H9 (cell line): ENCODE data around the gene FGB. TPM values are rescaled to one million over a fixed set of nuclear protein-coding genes. Genes with fewer than 3 reads are reported as not detected.

ENCODE experiments used
- DNase-seq: peaks from one replicate; pipeline ENCODE4 v3.0.0-alpha.2; 2017
- H2AFZ ChIP-seq: one replicate; pipeline ENCODE4 v1.6.1; 2013; ENCODE audit warnings: mild to moderate bottlenecking, low read length, control low read depth, moderate library complexity
- H2AK5ac ChIP-seq: 2 replicates; pipeline ENCODE4 v1.6.1; 2013; ENCODE audit warnings: low read length, control low read depth, mixed read lengths; ENCODE audit not compliant: insufficient read length
- H2BK120ac ChIP-seq: one replicate; pipeline ENCODE4 v1.6.1; 2013; ENCODE audit warnings: low read depth, mild to moderate bottlenecking, low read length, control low read depth, inconsistent platforms; ENCODE audit not compliant: poor library complexity, severe bottlenecking
- H2BK12ac ChIP-seq: 2 replicates; pipeline ENCODE4 v1.6.1; 2013; ENCODE audit warnings: low read length, control low read depth, mixed read lengths, low read depth; ENCODE audit not compliant: insufficient read length
- H2BK15ac ChIP-seq: 2 replicates; pipeline ENCODE4 v1.6.1; 2013; ENCODE audit warnings: low read depth, low read length, control low read depth
- H2BK20ac ChIP-seq: one replicate; pipeline ENCODE4 v1.6.1; 2013; ENCODE audit warnings: low read depth, mild to moderate bottlenecking, low read length, control low read depth, inconsistent platforms; ENCODE audit not compliant: poor library complexity, severe bottlenecking
- H2BK5ac ChIP-seq: 2 replicates; pipeline ENCODE4 v1.6.1; 2013; ENCODE audit warnings: low read length, control low read depth, mixed read lengths; ENCODE audit not compliant: insufficient read length
- H3K14ac ChIP-seq: 2 replicates; pipeline ENCODE4 v1.6.1; 2013; ENCODE audit warnings: low read length, control low read depth; ENCODE audit not compliant: insufficient read depth
- H3K18ac ChIP-seq: 2 replicates; pipeline ENCODE4 v1.6.1; 2013; ENCODE audit warnings: low read depth, mild to moderate bottlenecking, mixed read lengths, low read length, control low read depth; ENCODE audit not compliant: insufficient read length
- H3K23ac ChIP-seq: 2 replicates; pipeline ENCODE4 v1.6.1; 2013; ENCODE audit warnings: low read length, control low read depth, mixed read lengths, low read depth; ENCODE audit not compliant: insufficient read length
- H3K23me2 ChIP-seq: 2 replicates; pipeline ENCODE4 v1.6.1; 2013; ENCODE audit warnings: low read depth, mild to moderate bottlenecking, mixed read lengths, low read length, control low read depth; ENCODE audit not compliant: insufficient read length, poor library complexity, severe bottlenecking
- H3K27ac ChIP-seq: 2 replicates; pipeline ENCODE4 v1.5.1; 2013; ENCODE audit warnings: low read length, control low read depth, mixed read lengths, low read depth; ENCODE audit not compliant: insufficient read length
- H3K27me3 ChIP-seq: 2 replicates; pipeline ENCODE4 v1.6.1; 2013; ENCODE audit warnings: low read length, control low read depth, inconsistent platforms; ENCODE audit not compliant: insufficient read depth
- H3K4ac ChIP-seq: 2 replicates; pipeline ENCODE4 v1.6.1; 2013; ENCODE audit warnings: low read depth, mild to moderate bottlenecking, control low read depth, inconsistent platforms, low read length, moderate library complexity
- H3K4me1 ChIP-seq: 2 replicates; pipeline ENCODE4 v1.6.1; 2013; ENCODE audit warnings: low read length, control low read depth, inconsistent platforms; ENCODE audit not compliant: insufficient read depth
- H3K4me2 ChIP-seq: 2 replicates; pipeline ENCODE4 v1.6.1; 2013; ENCODE audit warnings: low read length, control low read depth, mixed read lengths; ENCODE audit not compliant: insufficient read length, insufficient read depth
- H3K56ac ChIP-seq: 2 replicates; pipeline ENCODE4 v1.6.1; 2013; ENCODE audit warnings: low read depth, mild to moderate bottlenecking, mixed read lengths, low read length, control low read depth; ENCODE audit not compliant: insufficient read length
- H3K79me1 ChIP-seq: 2 replicates; pipeline ENCODE4 v1.6.1; 2013; ENCODE audit warnings: low read depth, mild to moderate bottlenecking, moderate library complexity, low read length, control low read depth, inconsistent platforms; ENCODE audit not compliant: insufficient read depth, poor library complexity, severe bottlenecking
- H3K79me2 ChIP-seq: 2 replicates; pipeline ENCODE4 v1.6.1; 2013; ENCODE audit warnings: low read length, control low read depth, inconsistent platforms; ENCODE audit not compliant: insufficient read depth
- H3K9ac ChIP-seq: 2 replicates; pipeline ENCODE4 v1.6.1; 2013; ENCODE audit warnings: low read length, control low read depth, mixed read lengths; ENCODE audit not compliant: insufficient read length; ENCODE audit errors: extremely low read depth
- H3K9me3 ChIP-seq: one replicate; pipeline ENCODE4 v1.6.1; 2013; ENCODE audit warnings: low read depth, low read length, inconsistent platforms; ENCODE audit not compliant: control insufficient read depth
- H3T11ph ChIP-seq: one replicate; pipeline ENCODE4 v1.6.1; 2013; ENCODE audit warnings: mild to moderate bottlenecking, low read length, control low read depth, inconsistent platforms
- H4K20me1 ChIP-seq: one replicate; pipeline ENCODE4 v1.6.1; 2013; ENCODE audit not compliant: control insufficient read depth, insufficient read length, insufficient read depth
- H4K5ac ChIP-seq: 2 replicates; pipeline ENCODE4 v1.6.1; 2013; ENCODE audit warnings: low read depth, mild to moderate bottlenecking, mixed read lengths, low read length, control low read depth; ENCODE audit not compliant: insufficient read length
- H4K8ac ChIP-seq: replicated peaks from 2 replicates; pipeline ENCODE4 v1.6.1; 2013; ENCODE audit warnings: low read length, control low read depth, mixed read lengths, low read depth; ENCODE audit not compliant: insufficient read length
- H4K91ac ChIP-seq: 2 replicates; pipeline ENCODE4 v1.6.1; 2013; ENCODE audit warnings: low read depth, mild to moderate bottlenecking, moderate library complexity, mixed read lengths, low read length, control low read depth; ENCODE audit not compliant: insufficient read length
- H3K27ac Mint-ChIP-seq, 3 experiments: 2 replicates in 2 of 3; 3 replicates in 1 of 3; pipeline ENCODE4 v1.8.0; 2020 to 2021; ENCODE audit warnings: mixed read lengths in 3 of 3, mild to moderate bottlenecking in 1 of 3, moderate library complexity in 1 of 3
- H3K27me3 Mint-ChIP-seq: 2 replicates; pipeline ENCODE4 v1.8.0; 2021; ENCODE audit warnings: low read depth, mild to moderate bottlenecking, moderate library complexity, mixed read lengths
- H3K36me3 Mint-ChIP-seq, 3 experiments: 2 replicates in 2 of 3; 3 replicates in 1 of 3; pipeline ENCODE4 v1.8.0; 2020 to 2021; ENCODE audit warnings: low read depth in 3 of 3, mixed read lengths in 3 of 3; ENCODE audit not compliant: insufficient read depth in 1 of 3
- H3K4me1 Mint-ChIP-seq, 2 experiments: 2 replicates each; pipeline ENCODE4 v1.8.0; 2020; ENCODE audit warnings: mixed read lengths in 2 of 2
- H3K4me3 Mint-ChIP-seq, 2 experiments: 2 replicates in 1 of 2; 3 replicates in 1 of 2; pipeline ENCODE4 v1.8.0; 2020 to 2021; ENCODE audit warnings: mild to moderate bottlenecking in 2 of 2, mixed read lengths in 2 of 2, moderate library complexity in 1 of 2
- H3K9me3 Mint-ChIP-seq, 2 experiments: 2 replicates in 1 of 2; 3 replicates in 1 of 2; pipeline ENCODE4 v1.8.0; 2020; ENCODE audit warnings: mild to moderate bottlenecking in 2 of 2, mixed read lengths in 2 of 2, moderate library complexity in 1 of 2
- WGBS: extraction: QIAGEN DNeasy Blood & Tissue Kit; methylation state at CpG from one replicate; pipeline ENCODE4 v1.1.7; 2013; ENCODE audit warnings: missing lambda C conversion rate, low lambda C conversion rate, mixed read lengths; ENCODE audit not compliant: insufficient read length; ENCODE audit errors: extremely low coverage; 5-methylcytosine and 5-hydroxymethylcytosine counted together
- total RNA-seq: library from RNA; stranded (reverse); gene quantifications from 2 replicates; pipeline ENCODE4 v1.2.1, GENCODE V29; 2021
- TF ChIP-seq, protein P1 (sequence below): fragments of 200-600 bp; sonication (generic); conservative IDR thresholded peaks from 3 replicates; pipeline ENCODE4 v1.8.0; 2021; ENCODE audit warnings: antibody characterized with exemption, mild to moderate bottlenecking

Gene FGB
- total RNA-seq, 1 experiment from 2014 or later: not detected

GRCh38 chr4:154529728-154530519 is 32.9 kb upstream of the FGB start:
- H3K27ac Mint-ChIP-seq: no peak overlapping the region
- H3K56ac ChIP-seq: no peak overlapping the region
- H4K91ac ChIP-seq: no peak overlapping the region
- WGBS: no CpG with 5 or more reads among the region's 4 CpGs
- no peak overlapping the region for H2BK5ac ChIP-seq
- H3K27me3 Mint-ChIP-seq: peaks cover under 1% of the 10 kb centered on the region
- no peak overlapping the region; the same call in 1 of the 2 replicates for H3K14ac ChIP-seq
- H3K4ac ChIP-seq: no peak overlapping the region
- no peak overlapping the region for H2BK120ac ChIP-seq
- DNase-seq: no peak
- no peak overlapping the region for H2AFZ ChIP-seq
- no peaks in the 10 kb centered on the region for H3K23me2 ChIP-seq
- H3K36me3 Mint-ChIP-seq: no peaks in the 10 kb centered on the region
- no peak overlapping the region for H2BK20ac ChIP-seq
- H3K23ac ChIP-seq: no peak overlapping the region
- no peak overlapping the region for H3T11ph ChIP-seq
- TF ChIP-seq, protein P1, sequence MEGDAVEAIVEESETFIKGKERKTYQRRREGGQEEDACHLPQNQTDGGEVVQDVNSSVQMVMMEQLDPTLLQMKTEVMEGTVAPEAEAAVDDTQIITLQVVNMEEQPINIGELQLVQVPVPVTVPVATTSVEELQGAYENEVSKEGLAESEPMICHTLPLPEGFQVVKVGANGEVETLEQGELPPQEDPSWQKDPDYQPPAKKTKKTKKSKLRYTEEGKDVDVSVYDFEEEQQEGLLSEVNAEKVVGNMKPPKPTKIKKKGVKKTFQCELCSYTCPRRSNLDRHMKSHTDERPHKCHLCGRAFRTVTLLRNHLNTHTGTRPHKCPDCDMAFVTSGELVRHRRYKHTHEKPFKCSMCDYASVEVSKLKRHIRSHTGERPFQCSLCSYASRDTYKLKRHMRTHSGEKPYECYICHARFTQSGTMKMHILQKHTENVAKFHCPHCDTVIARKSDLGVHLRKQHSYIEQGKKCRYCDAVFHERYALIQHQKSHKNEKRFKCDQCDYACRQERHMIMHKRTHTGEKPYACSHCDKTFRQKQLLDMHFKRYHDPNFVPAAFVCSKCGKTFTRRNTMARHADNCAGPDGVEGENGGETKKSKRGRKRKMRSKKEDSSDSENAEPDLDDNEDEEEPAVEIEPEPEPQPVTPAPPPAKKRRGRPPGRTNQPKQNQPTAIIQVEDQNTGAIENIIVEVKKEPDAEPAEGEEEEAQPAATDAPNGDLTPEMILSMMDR: no peak
- no peaks in the 10 kb centered on the region for H4K20me1 ChIP-seq
- 0 out of 4 replicates have a peak, but pooled peaks cover 4 to 6% of the 10 kb centered on the region in 2 experiments for H3K4me1 Mint-ChIP-seq
- no peaks in the 10 kb centered on the region for H3K9me3 ChIP-seq
- no peak overlapping the region for H4K5ac ChIP-seq
- no peak overlapping the region for H2AK5ac ChIP-seq
- H3K79me2 ChIP-seq: no peaks in the 10 kb centered on the region
- no peak overlapping the region for H4K8ac ChIP-seq
- no peak overlapping the region for H3K9ac ChIP-seq
- no peaks in the 10 kb centered on the region for H3K79me1 ChIP-seq
- H3K9me3 Mint-ChIP-seq: no peaks in the 10 kb centered on the region
- no peak overlapping the region for H3K27ac ChIP-seq
- no peak overlapping the region for H3K18ac ChIP-seq
- H3K4me2 ChIP-seq: no peak overlapping the region
- no peak overlapping the region for H2BK12ac ChIP-seq
- H3K27me3 ChIP-seq: no peaks in the 10 kb centered on the region
- H3K4me1 ChIP-seq: no peaks in the 10 kb centered on the region
- H2BK15ac ChIP-seq: no peak overlapping the region
- no peak overlapping the region for H3K4me3 Mint-ChIP-seq
